Spleen (tissue), 11 donors: ENCODE results near the gene TSEN54. TPM values are rescaled to one million over a fixed set of nuclear protein-coding genes. Genes with fewer than 3 reads are reported as not detected.

Source experiments
- DNase-seq: peaks from one replicate; pipeline ENCODE4 v3.0.0-alpha.2; 2020
- H3K27ac ChIP-seq, 8 donors: fragments of 200-600 bp; sonication (generic) in 7 of 8; 1 replicate in 4 of 8; 2 replicates in 4 of 8; pipeline versions ENCODE4 v1.5.0 to v1.8.0; 2016 to 2021; ENCODE audit warnings: inconsistent platforms in 4 of 8, mild to moderate bottlenecking in 4 of 8, moderate library complexity in 1 of 8
- H3K27me3 ChIP-seq, 7 donors: fragments of 200-600 bp; sonication (generic) in 6 of 7; replicated peaks in 1 of 7; 1 replicate in 4 of 7; 2 replicates in 3 of 7; pipeline versions ENCODE4 v1.5.0 to v1.8.0; 2016 to 2021; ENCODE audit warnings: inconsistent platforms in 3 of 7, mild to moderate bottlenecking in 1 of 7
- H3K36me3 ChIP-seq, 6 donors: fragments of 200-600 bp; sonication (generic) in 5 of 6; 1 replicate in 4 of 6; 2 replicates in 2 of 6; pipeline versions ENCODE4 v1.5.0 to v1.8.0; 2016 to 2021; ENCODE audit warnings: inconsistent platforms in 2 of 6
- H3K4me1 ChIP-seq, 6 donors: fragments of 200-600 bp; sonication (generic) in 5 of 6; 1 replicate in 3 of 6; 2 replicates in 3 of 6; pipeline versions ENCODE4 v1.5.0 to v1.8.0; 2016 to 2021; ENCODE audit warnings: inconsistent platforms in 3 of 6
- H3K4me3 ChIP-seq, 8 donors: fragments of 200-600 bp; sonication (generic) in 7 of 8; 1 replicate in 4 of 8; 2 replicates in 4 of 8; pipeline versions ENCODE4 v1.5.0 to v1.8.0; 2016 to 2021; ENCODE audit warnings: inconsistent platforms in 4 of 8, mild to moderate bottlenecking in 4 of 8, moderate library complexity in 2 of 8
- H3K9me3 ChIP-seq, 8 donors: fragments of 200-600 bp; sonication (generic) in 7 of 8; 1 replicate in 4 of 8; 2 replicates in 4 of 8; pipeline versions ENCODE4 v1.5.0 to v1.8.0; 2016 to 2021; ENCODE audit warnings: inconsistent platforms in 4 of 8
- POLR2A ChIP-seq, 3 donors: fragments of 450-650 bp; IDR thresholded peaks; one replicate each; pipeline ENCODE4 v1.5.1; 2017; ENCODE audit warnings: antibody characterized with exemption in 3 of 3, mild to moderate bottlenecking in 1 of 3
- POLR2AphosphoS5 ChIP-seq, 3 donors: sonication (generic); formaldehyde crosslinking; IDR thresholded peaks; one replicate each; pipeline ENCODE4 v1.5.1; 2017; ENCODE audit warnings: antibody characterized with exemption in 3 of 3
- WGBS, 5 donors: extraction: QIAGEN DNeasy Blood & Tissue Kit in 3 of 5; methylation state at CpG; one replicate each; pipeline versions ENCODE4 v1.1.5 to v1.1.7; 2013 to 2018; 5-methylcytosine and 5-hydroxymethylcytosine counted together
- intact Hi-C: fragments of 100-400 bp; cut with DNase I; formaldehyde crosslinking; loops from one replicate; pipeline ENCODE4 v1.15.0; 2023; ENCODE audit warnings: low total_unique reads
- polyA plus RNA-seq, 3 donors: library from polyadenylated mRNA; stranded (reverse); fragments of 200-250 nt; gene quantifications; one replicate each; pipeline ENCODE4 v1.2.1, GENCODE V29; 2013
- total RNA-seq, 7 donors: library from RNA; depleted of rRNA in 3 of 7; stranded (reverse); fragments of >200 nt in 3 of 7; fragmentation: NEBNext Ultra II Directional in 4 of 7; extraction: Animal tissue kit (Norgen Biotek cat#: 25700) in 4 of 7; gene quantifications; one replicate each; pipeline versions ENCODE4 v1.1.0 to v1.2.1, GENCODE V29; 2016 to 2021
- TF ChIP-seq, protein P1 (sequence below), 11 experiments: fragments of 200-600 bp in 7 of 11; fragments of 450-650 bp in 4 of 11; sonication (generic) in 4 of 11; IDR thresholded peaks in 8 of 11; conservative IDR thresholded peaks in 3 of 11; 1 replicate in 7 of 11; 2 replicates in 4 of 11; pipeline versions ENCODE4 v1.4.0 to v1.8.0; 2016 to 2021; ENCODE audit warnings: antibody characterized with exemption in 11 of 11, inconsistent platforms in 4 of 11, mild to moderate bottlenecking in 1 of 11
- donor health status: healthy with polysubstance abuse.
- donor health status: DM: no; HTN: no; CAD: no; lungs with moderate emphysema.
- donor health status: DM: no; HTN: no; CAD: no.
- donor health status: Bipolar disorder and iron deficiency.
- donor health status: healthy.
- donor health status: DM: no; HTN: no; CAD: no.
- donor health status: DM: yes; HTN: yes; CAD: no.

Gene TSEN54
- total and polyA plus RNA-seq, 10 donors, result 31.0 to 87.8 (median 42.4) TPM

DNA sequence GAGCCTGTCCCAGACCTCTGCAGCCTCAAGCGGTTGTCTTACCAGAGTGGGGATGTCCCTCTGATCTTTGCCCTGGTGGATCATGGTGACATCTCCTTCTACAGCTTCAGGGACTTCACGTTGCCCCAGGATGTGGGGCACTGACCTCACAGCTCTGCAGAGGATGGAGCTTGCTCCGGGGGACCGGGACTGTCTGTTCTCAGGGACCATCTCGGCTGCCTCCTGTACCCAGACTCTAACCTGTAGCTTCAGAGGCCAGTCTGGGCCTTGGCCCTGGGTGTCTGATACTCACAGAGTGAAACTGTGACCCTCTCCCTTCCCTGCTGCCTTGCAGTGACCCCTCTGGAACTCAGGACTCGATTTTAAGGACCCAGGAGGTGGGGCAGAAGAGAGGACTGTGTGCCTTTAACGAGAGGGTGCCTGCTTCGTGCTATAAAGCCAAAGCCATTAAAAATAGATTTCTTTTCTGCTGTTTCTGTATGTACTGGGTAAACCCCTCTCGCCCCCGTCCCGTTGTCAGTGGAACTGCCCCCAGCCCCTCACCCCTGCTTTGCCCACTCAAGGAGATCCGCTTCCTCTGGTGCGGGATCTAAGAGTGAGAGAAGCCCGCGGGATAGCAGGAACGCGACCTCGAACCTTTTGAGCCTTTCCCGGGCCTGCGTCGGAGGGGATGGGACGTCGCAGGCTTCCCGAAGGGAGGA is 8.1 kb downstream of the TSEN54 start:
- Histone ChIP-seq H3K27me3 (peaks cover 0 to 15% (median 0%) of the 10 kb centered on the region in 7 donors), H3K27ac (peak overlapping the region in 7 of 8 donors; percentile 55 to 92 (median 84)), H3K9me3 (no peaks in the 10 kb centered on the region), H3K4me1 (peaks cover 7 to 42% (median 33%) of the 10 kb centered on the region in 6 donors), H3K4me3 (peak overlapping the region; percentile 68 to 92 (median 82)), H3K36me3 (peaks cover 2 to 42% (median 25%) of the 10 kb centered on the region in 6 donors)
- intact Hi-C loops, result no loop called here
- peak; percentile 77 for DNase-seq
- WGBS, 5 donors, result 20 to 32% (median 27%) methylated on average over 22 to 24 of the region's 24 CpGs
- TF ChIP-seq POLR2A (IDR thresholded peaks at IDR 0.05) (no peak), POLR2AphosphoS5 (IDR thresholded peaks at IDR 0.05) (no peak)
- TF ChIP-seq, protein P1, sequence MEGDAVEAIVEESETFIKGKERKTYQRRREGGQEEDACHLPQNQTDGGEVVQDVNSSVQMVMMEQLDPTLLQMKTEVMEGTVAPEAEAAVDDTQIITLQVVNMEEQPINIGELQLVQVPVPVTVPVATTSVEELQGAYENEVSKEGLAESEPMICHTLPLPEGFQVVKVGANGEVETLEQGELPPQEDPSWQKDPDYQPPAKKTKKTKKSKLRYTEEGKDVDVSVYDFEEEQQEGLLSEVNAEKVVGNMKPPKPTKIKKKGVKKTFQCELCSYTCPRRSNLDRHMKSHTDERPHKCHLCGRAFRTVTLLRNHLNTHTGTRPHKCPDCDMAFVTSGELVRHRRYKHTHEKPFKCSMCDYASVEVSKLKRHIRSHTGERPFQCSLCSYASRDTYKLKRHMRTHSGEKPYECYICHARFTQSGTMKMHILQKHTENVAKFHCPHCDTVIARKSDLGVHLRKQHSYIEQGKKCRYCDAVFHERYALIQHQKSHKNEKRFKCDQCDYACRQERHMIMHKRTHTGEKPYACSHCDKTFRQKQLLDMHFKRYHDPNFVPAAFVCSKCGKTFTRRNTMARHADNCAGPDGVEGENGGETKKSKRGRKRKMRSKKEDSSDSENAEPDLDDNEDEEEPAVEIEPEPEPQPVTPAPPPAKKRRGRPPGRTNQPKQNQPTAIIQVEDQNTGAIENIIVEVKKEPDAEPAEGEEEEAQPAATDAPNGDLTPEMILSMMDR (IDR thresholded peaks at IDR 0.05 in 8 of 11, conservative IDR thresholded peaks at IDR 0.05 in 3 of 11), result no peak

DNA sequence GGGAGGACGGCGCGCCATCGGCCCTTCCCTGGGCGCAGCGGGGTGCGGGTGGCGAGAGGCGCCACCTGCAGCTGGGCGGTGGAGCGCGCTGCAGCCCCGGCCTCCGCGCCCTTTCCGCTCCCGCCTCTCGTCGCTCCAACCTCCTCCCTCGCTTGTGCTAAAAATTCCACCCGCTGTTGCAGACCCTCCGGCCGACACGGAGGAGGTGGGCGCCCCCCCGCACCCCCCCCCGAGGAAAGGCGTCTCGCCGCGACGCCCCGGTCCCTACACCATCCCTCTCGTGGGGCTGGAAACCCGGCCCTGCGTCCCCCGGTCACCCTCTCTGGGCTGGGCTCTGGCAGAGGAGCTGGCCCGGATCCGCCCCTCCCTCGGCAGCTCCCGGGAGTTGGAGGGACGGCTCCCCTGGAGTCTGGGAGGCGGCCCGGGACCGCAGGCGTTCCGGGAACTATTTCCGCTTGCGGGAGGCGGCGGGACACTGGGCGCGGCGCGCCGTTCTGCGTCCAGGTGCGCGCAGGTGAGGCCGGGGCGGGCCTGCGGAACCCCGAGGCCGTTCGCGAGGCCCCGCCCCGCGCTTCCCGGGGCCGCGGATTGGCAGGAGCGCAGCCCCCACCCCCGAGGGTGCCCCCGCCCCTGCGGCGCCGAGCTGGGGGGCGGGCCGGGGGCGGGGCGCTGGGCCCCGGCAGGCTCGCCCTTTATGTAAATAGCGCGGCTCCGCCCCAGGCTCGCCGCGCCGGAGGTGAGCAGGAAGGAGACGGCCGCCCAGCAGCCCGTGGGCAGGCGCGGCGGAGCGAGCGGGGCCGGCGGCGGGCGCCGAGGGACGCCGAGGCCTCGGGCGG is 8.9 kb downstream of the TSEN54 start, which contains the start of gene LLGL2:
TSS of gene LLGL2 (plus strand) at position 728 of the 836 bp plus-strand sequence. CDS start 17,730 bp downstream, outside the sequence.
- TF ChIP-seq, protein P1 (IDR thresholded peaks at IDR 0.05 in 8 of 11, conservative IDR thresholded peaks at IDR 0.05 in 3 of 11), result peak in 10 of 11 experiments; percentile 33 to 69 (median 57)
- TF ChIP-seq POLR2AphosphoS5 (IDR thresholded peaks at IDR 0.05), result peak; percentile 56 to 76 (median 73)
- no peak for TF ChIP-seq POLR2A (IDR thresholded peaks at IDR 0.05)
- peak; percentile 96 for DNase-seq
- Histone ChIP-seq H3K4me3 (peak within 1 kb of the TSS; percentile 68 to 92 (median 82)), H3K4me1 (peaks cover 7 to 42% (median 31%) of the 10 kb centered on the region in 6 donors), H3K27me3 (peaks cover 0 to 15% (median 0%) of the 10 kb centered on the region in 7 donors), H3K9me3 (no peaks in the 10 kb centered on the region), H3K27ac (peak within 1 kb of the TSS; percentile 55 to 92 (median 84)), H3K36me3 (peaks cover 2 to 42% (median 19%) of the 10 kb centered on the region in 6 donors)
- WGBS, 5 donors, result 0 to 2% (median 1%) methylated on average over 45 to 108 of the region's 108 CpGs
- intact Hi-C loops, result no loop called here

DNA sequence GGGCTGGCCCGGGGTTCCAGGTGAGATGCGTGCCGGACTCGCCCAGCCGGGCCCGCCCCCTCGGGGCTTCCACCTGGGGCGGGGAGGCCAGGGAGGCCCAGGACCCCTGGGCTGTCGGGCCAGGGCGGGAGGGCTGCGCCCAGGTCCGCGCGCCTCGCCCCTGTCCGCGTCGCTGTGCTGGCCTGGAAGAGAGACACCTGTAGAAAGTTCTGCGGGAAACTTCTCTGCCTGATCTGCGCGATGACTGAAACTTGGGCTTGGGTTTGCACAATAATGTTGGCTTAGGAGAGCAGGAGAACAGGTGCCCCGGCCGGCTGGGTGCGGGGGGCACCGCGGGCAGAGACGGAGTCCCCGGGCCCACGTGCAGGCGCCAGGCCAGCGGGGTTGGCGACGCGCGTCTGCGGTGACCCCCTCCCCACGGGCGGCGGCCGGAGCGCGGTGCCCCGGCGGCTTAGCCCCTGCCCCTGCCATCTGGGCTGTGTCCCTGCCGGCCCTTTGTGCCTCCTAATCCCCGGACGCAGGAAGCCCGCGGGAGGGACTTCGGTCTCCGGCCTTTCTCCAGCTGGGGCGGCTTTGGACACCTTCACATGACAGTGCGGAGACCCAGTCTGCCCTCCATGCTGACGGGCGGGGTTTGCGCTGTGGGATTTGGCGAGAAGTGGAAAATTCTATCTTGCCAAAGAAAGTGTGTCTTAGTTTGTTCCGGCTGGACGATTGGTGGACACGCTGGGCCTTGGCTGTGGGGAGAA is 9.7 kb downstream of the TSEN54 start:
- peaks cover 7 to 50% (median 34%) of the 10 kb centered on the region in 6 donors for H3K4me1 ChIP-seq
- H3K4me3 ChIP-seq, result peak overlapping the region; percentile 68 to 92 (median 82)
- TF ChIP-seq, protein P1 (IDR thresholded peaks at IDR 0.05 in 8 of 11, conservative IDR thresholded peaks at IDR 0.05 in 3 of 11), result no peak
- TF ChIP-seq POLR2AphosphoS5 (IDR thresholded peaks at IDR 0.05) (no peak), POLR2A (IDR thresholded peaks at IDR 0.05) (no peak)
- WGBS, 5 donors, result 2 to 5% (median 3%) methylated on average over 28 to 60 of the region's 60 CpGs
- intact Hi-C loops, result no loop called here
- peak overlapping the region; percentile 36 to 92 (median 84) for H3K27ac ChIP-seq
- peak; percentile 85 for DNase-seq
- H3K27me3 ChIP-seq, result peaks cover 0 to 15% (median 0%) of the 10 kb centered on the region in 7 donors
- no peaks in the 10 kb centered on the region for H3K9me3 ChIP-seq
- H3K36me3 ChIP-seq, result peaks cover 2 to 36% (median 15%) of the 10 kb centered on the region in 6 donors
